HepG2 (cell line): ENCODE measurements around the gene PGLYRP4.

Source experiments
- CREB1 ChIP-seq, 2 experiments: fragments of 450-650 bp in 1 of 2; IDR thresholded peaks; 2 replicates each; pipeline ENCODE4 v1.6.1; 2016 to 2017; ENCODE audit warnings: control low read depth in 1 of 2, mild to moderate bottlenecking in 1 of 2, missing compliant biosample characterization in 1 of 2, missing genetic modification characterization in 1 of 2
- EP300 ChIP-seq, 3 experiments: sonication (generic) in 1 of 3; formaldehyde crosslinking in 1 of 3; IDR thresholded peaks; 2 replicates each; pipeline versions ENCODE4 v1.5.1 to v1.6.1; 2011 to 2020; ENCODE audit warnings: low read depth in 2 of 3, low read length in 2 of 3, borderline replicate concordance in 1 of 3, improper control_type of control experiment in 1 of 3, mild to moderate bottlenecking in 1 of 3, missing genetic modification reagents in 1 of 3, moderate library complexity in 1 of 3
- EZH2 ChIP-seq: conservative IDR thresholded peaks from 2 replicates; pipeline ENCODE4 v1.6.1; 2012; ENCODE audit warnings: mild to moderate bottlenecking, low read depth, low read length, moderate library complexity
- IRF1 ChIP-seq: sonication (generic); formaldehyde crosslinking; IDR thresholded peaks from 2 replicates; pipeline ENCODE4 v1.4.0; 2020; ENCODE audit warnings: low read depth, mild to moderate bottlenecking, missing genetic modification reagents
- MAX ChIP-seq: IDR thresholded peaks from 2 replicates; pipeline ENCODE4 v1.6.1; 2012; ENCODE audit warnings: inconsistent platforms
- NFRKB ChIP-seq: fragments of 450-650 bp; IDR thresholded peaks from 2 replicates; pipeline ENCODE4 v1.6.1; 2017
- PHF8 ChIP-seq: sonication (generic); formaldehyde crosslinking; IDR thresholded peaks from 2 replicates; pipeline ENCODE4 v1.5.0; 2020; ENCODE audit warnings: missing genetic modification reagents
- RXRA ChIP-seq: sonication (generic); formaldehyde crosslinking; IDR thresholded peaks from 2 replicates; pipeline ENCODE4 v1.5.1; 2020; ENCODE audit warnings: missing genetic modification reagents
- SP1 ChIP-seq, 2 experiments: fragments of 450-650 bp in 1 of 2; sonication (generic) in 1 of 2; formaldehyde crosslinking in 1 of 2; IDR thresholded peaks; 2 replicates each; pipeline versions ENCODE4 v1.4.0 to v1.6.1; 2016 to 2020; ENCODE audit warnings: missing genetic modification reagents in 1 of 2
- ZNF331 ChIP-seq: sonication (generic); formaldehyde crosslinking; IDR thresholded peaks from 2 replicates; pipeline ENCODE4 v1.4.0; 2020; ENCODE audit warnings: missing genetic modification reagents

GRCh38 chr1:153357076-153357852 is 8.6 kb upstream of the PGLYRP4 start:
- TF ChIP-seq PHF8 (CRISPR knock-in tag) (no peak), RXRA (CRISPR knock-in tag) (no peak), IRF1 (no peak), NFRKB (no peak), CREB1 (IDR thresholded peaks at IDR 0.05) (no peak), CREB1 (CRISPR knock-in tag; IDR thresholded peaks at IDR 0.05) (no peak), MAX (no peak), ZNF331 (no peak), EZH2 (no peak), EP300 (IDR thresholded peaks at IDR 0.05; ENCODE audit: low read depth in 2 of 2, low read length in 2 of 2) (no peak), EP300 (CRISPR knock-in tag; IDR thresholded peaks at IDR 0.05; ENCODE audit: borderline replicate concordance) (no peak), SP1 (IDR thresholded peaks at IDR 0.05) (no peak), SP1 (CRISPR knock-in tag; IDR thresholded peaks at IDR 0.05) (no peak)
